ENCODE data around the gene AREL1. TPM values are rescaled to one million over a fixed set of nuclear protein-coding genes. Genes with fewer than 3 reads are reported as not detected.

Gene AREL1
- total RNA-seq, 1 experiment from 2014 or later = 98.4 TPM

DNA sequence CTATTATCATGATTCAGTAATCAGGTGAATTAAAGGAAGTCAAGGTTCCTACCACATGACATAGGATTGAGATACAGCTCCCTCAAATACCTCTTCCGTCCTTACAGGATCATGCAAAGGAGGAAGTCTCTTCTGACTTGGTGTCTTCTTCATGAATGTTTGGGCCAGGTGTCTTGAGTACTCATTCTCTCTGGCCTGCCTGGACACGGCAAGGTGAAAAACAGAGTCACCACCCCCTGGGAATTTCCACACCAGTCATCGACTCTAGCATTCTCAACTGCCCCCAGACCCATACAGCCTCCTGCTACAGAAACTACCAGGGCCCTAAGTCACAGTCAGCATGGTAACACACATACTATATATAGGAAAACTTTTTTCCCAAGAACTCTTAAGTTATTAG is 55.9 kb downstream of the AREL1 start:
- H3K4me3 ChIP-seq = no peak overlapping the region
- H3K27me3 ChIP-seq (ENCODE audit: insufficient read depth, low read depth) = no peaks in the 10 kb centered on the region
- peaks cover 23% of the 10 kb centered on the region for H3K36me3 ChIP-seq (ENCODE audit: low read depth)
- H3K9me3 ChIP-seq (ENCODE audit: insufficient read depth, low read depth) = no peaks in the 10 kb centered on the region
- POLR2A ChIA-PET (ENCODE audit: unreplicated experiment) = interaction anchor here (0.6 to 0.7 kb wide), 2 partner anchors 9 to 215 kb away, joined by 4 to 18 read pairs; no protein-coding TSS in a partner anchor
- peaks cover 55% of the 10 kb centered on the region for H3K4me1 ChIP-seq (replicated peaks; ENCODE audit: insufficient read depth)
- no peak for DNase-seq
- H3F3A ChIP-seq (ENCODE audit: insufficient read depth, low read depth) = peaks cover 29% of the 10 kb centered on the region
- H3K4me2 ChIP-seq = peak overlapping the region; percentile 47; the same call in 1 of the 2 replicates
- H3K9me2 ChIP-seq (ENCODE audit: insufficient read depth) = no peaks in the 10 kb centered on the region
- no TSS peak for BruUV-seq (replicated peaks)
- intact Hi-C loops (cut with micrococcal nuclease; ENCODE audit: unreplicated experiment) = loop anchor here (1.0 to 5.0 kb wide), 4 partner anchors 14 to 85 kb away; no protein-coding TSS in a partner anchor
- H3K79me2 ChIP-seq (ENCODE audit: low read depth) = no peaks in the 10 kb centered on the region
- H3K27ac ChIP-seq = peak overlapping the region; percentile 78
- CTCF ChIA-PET = interaction anchor here (0.5 to 1.4 kb wide), 5 partner anchors 31 to 92 kb away, joined by 3 to 5 read pairs (median 4); no protein-coding TSS in a partner anchor
- TF ChIP-seq EZH2 (IDR thresholded peaks at IDR 0.05; ENCODE audit: low read depth) (no peak), CTCF (conservative IDR thresholded peaks at IDR 0.05) (no peak)
- H2AFZ ChIP-seq = no peak overlapping the region
- H4K20me1 ChIP-seq (ENCODE audit: insufficient read depth) = no peaks in the 10 kb centered on the region

DNA sequence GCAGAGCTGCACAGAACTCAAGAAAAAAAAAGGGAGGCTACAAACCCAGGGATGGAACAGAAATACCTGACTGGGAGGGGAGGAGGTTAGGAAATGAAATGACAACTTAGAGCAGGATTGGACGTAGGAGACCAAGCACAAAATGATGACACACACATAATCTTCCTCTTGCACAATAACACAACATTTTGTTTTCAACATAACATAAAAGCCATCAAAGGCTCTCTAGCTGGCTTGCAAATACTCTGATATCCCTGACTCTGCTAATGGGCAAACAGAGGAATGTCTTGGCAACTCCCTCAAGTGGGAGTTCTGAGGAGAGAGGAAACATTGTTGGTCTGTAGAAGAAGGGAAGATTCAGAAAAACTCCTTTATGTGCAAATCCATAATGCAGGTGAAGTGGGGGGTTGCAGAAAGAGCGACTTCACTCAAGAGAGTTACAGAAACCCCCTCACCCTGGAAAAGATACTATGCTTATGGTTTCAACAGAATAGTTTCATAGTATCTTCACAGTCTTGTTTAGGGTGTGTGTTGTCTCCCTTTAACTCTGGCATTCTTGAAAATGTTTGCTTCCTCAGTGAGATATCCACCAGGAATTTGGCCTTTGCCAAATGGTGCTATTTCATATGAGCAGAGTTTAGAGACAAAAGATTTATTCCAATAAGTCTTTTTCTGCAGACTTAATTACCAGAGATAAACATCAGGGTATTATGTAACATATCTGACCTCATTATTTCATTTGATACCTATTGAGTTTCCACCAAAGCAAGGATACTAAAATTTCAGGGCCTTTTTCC is 57.1 kb downstream of the AREL1 start:
- no peaks in the 10 kb centered on the region for H4K20me1 ChIP-seq (ENCODE audit: insufficient read depth)
- no peaks in the 10 kb centered on the region for H3K27me3 ChIP-seq (ENCODE audit: insufficient read depth, low read depth)
- H3K4me3 ChIP-seq = no peak overlapping the region
- POLR2A ChIA-PET (ENCODE audit: unreplicated experiment) = interaction anchor here (0.7 to 1.1 kb wide), 4 partner anchors 7 to 73 kb away, joined by 3 to 18 read pairs (median 6); no protein-coding TSS in a partner anchor
- intact Hi-C loops (cut with micrococcal nuclease; ENCODE audit: unreplicated experiment) = loop anchor here (1.0 to 5.0 kb wide), 4 partner anchors 16 to 83 kb away; no protein-coding TSS in a partner anchor
- BruUV-seq (replicated peaks) = no TSS peak
- peaks cover 59% of the 10 kb centered on the region for H3K4me1 ChIP-seq (replicated peaks; ENCODE audit: insufficient read depth)
- peaks cover 33% of the 10 kb centered on the region for H3F3A ChIP-seq (ENCODE audit: insufficient read depth, low read depth)
- TF ChIP-seq EZH2 (IDR thresholded peaks at IDR 0.05; ENCODE audit: low read depth) (no peak), CTCF (conservative IDR thresholded peaks at IDR 0.05) (no peak; the same call in 1 of the 2 replicates)
- no peaks in the 10 kb centered on the region for H3K9me2 ChIP-seq (ENCODE audit: insufficient read depth)
- CTCF ChIA-PET = interaction anchor here (0.9 kb wide), 1 partner anchor 44 kb away, joined by 3 read pairs; the partner anchor contains the start of gene LTBP2
- H3K9me3 ChIP-seq (ENCODE audit: insufficient read depth, low read depth) = no peaks in the 10 kb centered on the region
- DNase-seq = peak; percentile 58 to 96
- H3K79me2 ChIP-seq (ENCODE audit: low read depth) = no peaks in the 10 kb centered on the region
- no peak overlapping the region for H2AFZ ChIP-seq
- H3K27ac ChIP-seq = peak overlapping the region; percentile 78
- peak overlapping the region; percentile 47 for H3K4me2 ChIP-seq
- peaks cover 23% of the 10 kb centered on the region for H3K36me3 ChIP-seq (ENCODE audit: low read depth)

DNA sequence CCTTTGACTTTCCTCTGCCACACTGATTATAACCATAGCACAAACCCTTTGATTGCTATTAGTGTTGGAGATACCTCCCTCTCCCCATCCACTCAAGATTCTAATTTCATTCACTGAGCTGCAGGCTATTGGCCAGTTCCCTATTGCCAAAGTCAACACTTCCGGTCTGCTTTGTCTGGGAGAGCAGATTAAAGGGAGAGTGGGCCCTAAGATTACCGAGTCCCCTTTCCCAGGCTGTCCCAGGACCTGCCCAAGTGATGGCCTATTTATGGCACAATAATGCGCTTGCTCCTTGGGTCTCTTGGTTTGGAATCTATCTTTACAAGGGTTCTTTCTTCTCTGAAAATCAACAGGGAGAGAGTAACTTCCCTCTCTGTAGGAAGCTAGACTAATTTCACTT is 57.9 kb downstream of the AREL1 start:
- H2AFZ ChIP-seq = no peak overlapping the region
- TF ChIP-seq EZH2 (IDR thresholded peaks at IDR 0.05; ENCODE audit: low read depth) (no peak), CTCF (conservative IDR thresholded peaks at IDR 0.05) (no peak)
- no peaks in the 10 kb centered on the region for H3K9me3 ChIP-seq (ENCODE audit: insufficient read depth, low read depth)
- no TSS peak for BruUV-seq (replicated peaks)
- H3K79me2 ChIP-seq (ENCODE audit: low read depth) = no peaks in the 10 kb centered on the region
- intact Hi-C loops (cut with micrococcal nuclease; ENCODE audit: unreplicated experiment) = loop anchor here (5.0 kb wide), 1 partner anchor 83 kb away; no protein-coding TSS in a partner anchor
- peaks cover 68% of the 10 kb centered on the region for H3K4me1 ChIP-seq (replicated peaks; ENCODE audit: insufficient read depth)
- no peak for DNase-seq
- POLR2A ChIA-PET (ENCODE audit: unreplicated experiment) = interaction anchor here (0.5 to 1.1 kb wide), 3 partner anchors 19 to 65 kb away, joined by 3 to 8 read pairs (median 3); no protein-coding TSS in a partner anchor
- no peaks in the 10 kb centered on the region for H4K20me1 ChIP-seq (ENCODE audit: insufficient read depth)
- H3K4me3 ChIP-seq = no peak overlapping the region
- H3F3A ChIP-seq (ENCODE audit: insufficient read depth, low read depth) = peaks cover 41% of the 10 kb centered on the region
- peak overlapping the region; percentile 78 for H3K27ac ChIP-seq
- CTCF ChIA-PET = no interaction called here
- H3K4me2 ChIP-seq = peak overlapping the region; percentile 47
- no peaks in the 10 kb centered on the region for H3K27me3 ChIP-seq (ENCODE audit: insufficient read depth, low read depth)
- H3K9me2 ChIP-seq (ENCODE audit: insufficient read depth) = no peaks in the 10 kb centered on the region
- H3K36me3 ChIP-seq (ENCODE audit: low read depth) = peaks cover 16% of the 10 kb centered on the region

Data from PC-9 (cell line).